MM.1S (cell line): ENCODE results near the gene OR4D2.

Experiments
- DNase-seq: peaks from one replicate; pipeline ENCODE4 v3.0.0-alpha.2; 2015
- H2AFZ ChIP-seq: fragments of 300-600 bp; sonication (generic); 2 replicates; pipeline ENCODE4 v1.6.0; 2016; ENCODE audit warnings: antibody characterized with exemption, low read length
- H3F3A ChIP-seq: fragments of 300-600 bp; sonication (generic); 2 replicates; pipeline ENCODE4 v1.6.1; 2016; ENCODE audit warnings: mild to moderate bottlenecking, antibody characterized with exemption, low read length, moderate library complexity, mixed read lengths; ENCODE audit not compliant: insufficient read depth
- H3K27ac ChIP-seq: fragments of 300-600 bp; sonication (generic); 2 replicates; pipeline ENCODE4 v1.5.1; 2016; ENCODE audit warnings: mild to moderate bottlenecking, low read length
- H3K27me3 ChIP-seq: fragments of 300-600 bp; sonication (generic); replicated peaks from 2 replicates; pipeline ENCODE4 v1.6.0; 2016; ENCODE audit warnings: low read length; ENCODE audit not compliant: insufficient read depth
- H3K36me3 ChIP-seq: fragments of 300-600 bp; sonication (generic); replicated peaks from 2 replicates; pipeline ENCODE4 v1.6.1; 2016; ENCODE audit warnings: mild to moderate bottlenecking, low read length, mixed read lengths; ENCODE audit not compliant: insufficient read depth
- H3K4me1 ChIP-seq: fragments of 300-600 bp; sonication (generic); 2 replicates; pipeline ENCODE4 v1.6.1; 2016; ENCODE audit warnings: low read length, mixed read lengths
- H3K4me2 ChIP-seq: fragments of 300-600 bp; sonication (generic); 2 replicates; pipeline ENCODE4 v1.6.0; 2016; ENCODE audit warnings: low read depth, low read length
- H3K4me3 ChIP-seq: fragments of 300-600 bp; sonication (generic); 2 replicates; pipeline ENCODE4 v1.5.1; 2016; ENCODE audit warnings: low read length, mixed read lengths
- H3K79me2 ChIP-seq: fragments of 300-600 bp; sonication (generic); 2 replicates; pipeline ENCODE4 v1.6.1; 2016; ENCODE audit warnings: mixed run types, low read length, mixed read lengths
- H3K9ac ChIP-seq: fragments of 300-600 bp; sonication (generic); 2 replicates; pipeline ENCODE4 v1.6.1; 2016; ENCODE audit warnings: low read length, mixed read lengths
- H3K9me2 ChIP-seq: fragments of 300-600 bp; sonication (generic); replicated peaks from 2 replicates; pipeline ENCODE4 v1.6.1; 2016; ENCODE audit warnings: mild to moderate bottlenecking, low read length, mixed read lengths; ENCODE audit not compliant: insufficient read depth
- H3K9me3 ChIP-seq: fragments of 300-600 bp; sonication (generic); replicated peaks from 2 replicates; pipeline ENCODE4 v1.6.1; 2016; ENCODE audit warnings: mild to moderate bottlenecking, low read length, mixed read lengths; ENCODE audit not compliant: insufficient read depth
- H4K20me1 ChIP-seq: fragments of 300-600 bp; sonication (generic); 2 replicates; pipeline ENCODE4 v1.6.1; 2016; ENCODE audit warnings: mild to moderate bottlenecking, low read length, moderate library complexity, mixed read lengths; ENCODE audit not compliant: insufficient read depth
- CTCF ChIP-seq: fragments of 300-600 bp; sonication (generic); IDR thresholded peaks from 2 replicates; pipeline ENCODE4 v1.5.1; 2016; ENCODE audit warnings: antibody characterized with exemption, low read length, mixed read lengths
- EZH2 ChIP-seq: fragments of 300-600 bp; sonication (generic); optimal IDR thresholded peaks from 2 replicates; pipeline ENCODE3; 2017; ENCODE audit warnings: low read depth, mild to moderate bottlenecking, antibody characterized with exemption, low read length, mixed read lengths
- EZH2phosphoT487 ChIP-seq: fragments of 300-600 bp; sonication (generic); IDR thresholded peaks from 2 replicates; pipeline ENCODE4 v1.6.1; 2018; ENCODE audit warnings: antibody characterized with exemption, low read length

OR4D2 gene

GRCh38 chr17:58176200-58176599 lies 9.4 kb downstream of the OR4D2 start:
- Histone ChIP-seq H3K27ac (no peak overlapping the region), H3K4me2 (no peak overlapping the region), H3K4me3 (no peak overlapping the region), H3K27me3 (peaks cover 16% of the 10 kb centered on the region; the same call in 1 of the 2 replicates), H3F3A (no peaks in the 10 kb centered on the region), H4K20me1 (no peaks in the 10 kb centered on the region), H3K9ac (no peak overlapping the region), H3K4me1 (no peaks in the 10 kb centered on the region), H2AFZ (no peak overlapping the region), H3K79me2 (no peaks in the 10 kb centered on the region), H3K9me3 (no peaks in the 10 kb centered on the region), H3K36me3 (no peaks in the 10 kb centered on the region), H3K9me2 (no peaks in the 10 kb centered on the region)
- DNase-seq: no peak
- TF ChIP-seq EZH2 (no peak), EZH2phosphoT487 (no peak), CTCF (no peak)

- H3K4me3 ChIP-seq: no peak overlapping the region
- H3K4me2 ChIP-seq: no peak overlapping the region
- H3K79me2 ChIP-seq: no peaks in the 10 kb centered on the region
- no peak for DNase-seq
- H3K27me3 ChIP-seq: no peaks in the 10 kb centered on the region; the same call in 1 of the 2 replicates
- H4K20me1 ChIP-seq: no peaks in the 10 kb centered on the region
- H2AFZ ChIP-seq: no peak overlapping the region
- no peaks in the 10 kb centered on the region for H3K9me2 ChIP-seq
- H3K4me1 ChIP-seq: no peaks in the 10 kb centered on the region
- no peak overlapping the region for H3K27ac ChIP-seq
- no peaks in the 10 kb centered on the region for H3K36me3 ChIP-seq
- TF ChIP-seq EZH2: no peak
- no peak for TF ChIP-seq CTCF
- TF ChIP-seq EZH2phosphoT487: no peak
- H3K9ac ChIP-seq: no peak overlapping the region
- no peaks in the 10 kb centered on the region for H3K9me3 ChIP-seq
- no peaks in the 10 kb centered on the region for H3F3A ChIP-seq
Measured at GRCh38 chr17:58181796-58182195, 15.0 kb downstream of the OR4D2 start.

GRCh38 chr17:58183514-58183913 lies 16.7 kb downstream of the OR4D2 start:
- Histone ChIP-seq H3K4me3 (no peak overlapping the region), H3K9ac (no peak overlapping the region), H3K27ac (no peak overlapping the region), H3K9me2 (no peaks in the 10 kb centered on the region), H3K4me1 (no peaks in the 10 kb centered on the region), H4K20me1 (no peaks in the 10 kb centered on the region), H3K27me3 (peaks cover 14% of the 10 kb centered on the region; the same call in 1 of the 2 replicates), H3F3A (no peaks in the 10 kb centered on the region), H3K36me3 (no peaks in the 10 kb centered on the region), H3K9me3 (no peaks in the 10 kb centered on the region), H2AFZ (no peak overlapping the region), H3K4me2 (no peak overlapping the region), H3K79me2 (no peaks in the 10 kb centered on the region)
- DNase-seq: no peak
- no peak for TF ChIP-seq EZH2
- no peak for TF ChIP-seq EZH2phosphoT487
- TF ChIP-seq CTCF: no peak
